ENCODE results near the gene BMPR2.
"Not testable (repeated sequence)": the region's sequence is repeated elsewhere in the genome, so short reads cannot be mapped to it uniquely, and the experiment has no call there.

The BMPR2 gene

GRCh38 chr2:202449344-202449743 is 73.2 kb downstream of the BMPR2 start:
- DNase-seq (ENCODE audit: low spot score), result no peak

GRCh38 chr2:202450785-202451184 is 74.7 kb downstream of the BMPR2 start:
- no peak for DNase-seq (ENCODE audit: low spot score)

GRCh38 chr2:202452744-202453143 is 76.6 kb downstream of the BMPR2 start:
- no peak for DNase-seq (ENCODE audit: low spot score)

DNA sequence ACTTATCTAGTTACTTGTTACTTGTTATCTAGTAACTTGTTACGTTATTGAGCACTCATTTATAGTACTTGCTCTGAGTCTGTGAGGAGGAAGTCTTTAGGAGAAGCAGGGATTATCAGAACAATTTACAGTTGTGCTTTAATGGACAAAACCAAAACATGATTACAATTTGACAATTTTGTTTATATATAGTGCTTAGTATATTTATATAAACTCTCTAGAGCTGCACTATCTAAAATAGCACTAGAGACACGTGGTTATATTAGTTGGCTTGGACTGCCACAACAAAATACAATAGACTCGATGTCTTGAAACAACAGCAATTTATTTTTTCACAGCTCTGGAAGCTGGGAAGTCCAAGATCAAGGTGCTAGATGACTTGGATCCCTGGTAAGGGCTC is 78.4 kb downstream of the BMPR2 start:
- DNase-seq (ENCODE audit: low spot score), result no peak

GRCh38 chr2:202455114-202455513 is 79.0 kb downstream of the BMPR2 start:
- DNase-seq (ENCODE audit: low spot score), result no peak

GRCh38 chr2:202460119-202460518 is 84.0 kb downstream of the BMPR2 start:
- DNase-seq (ENCODE audit: low spot score), result no peak

DNA sequence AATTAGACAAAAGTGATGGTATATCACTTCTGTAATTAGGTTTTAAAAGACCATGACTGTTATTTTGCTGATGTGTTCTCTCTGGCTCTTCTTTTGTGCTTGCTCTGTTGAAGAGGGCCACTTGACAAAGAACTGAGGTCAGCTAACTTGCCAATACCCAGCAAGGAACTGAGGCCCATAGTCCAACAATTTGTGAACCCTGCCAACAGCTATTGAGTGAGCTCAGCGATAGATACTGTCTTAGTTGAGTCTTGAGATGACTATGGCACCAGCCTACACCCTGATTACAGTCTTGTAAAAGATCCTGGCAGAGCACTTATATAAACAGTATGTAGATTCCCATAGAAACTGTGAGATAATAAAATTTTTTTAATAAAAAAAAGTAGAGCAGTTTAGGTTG is 103.0 kb downstream of the BMPR2 start:
- no peak for DNase-seq (ENCODE audit: low spot score)

GRCh38 chr2:202479610-202480009 is 103.5 kb downstream of the BMPR2 start:
- DNase-seq (ENCODE audit: low spot score), result no peak

DNA sequence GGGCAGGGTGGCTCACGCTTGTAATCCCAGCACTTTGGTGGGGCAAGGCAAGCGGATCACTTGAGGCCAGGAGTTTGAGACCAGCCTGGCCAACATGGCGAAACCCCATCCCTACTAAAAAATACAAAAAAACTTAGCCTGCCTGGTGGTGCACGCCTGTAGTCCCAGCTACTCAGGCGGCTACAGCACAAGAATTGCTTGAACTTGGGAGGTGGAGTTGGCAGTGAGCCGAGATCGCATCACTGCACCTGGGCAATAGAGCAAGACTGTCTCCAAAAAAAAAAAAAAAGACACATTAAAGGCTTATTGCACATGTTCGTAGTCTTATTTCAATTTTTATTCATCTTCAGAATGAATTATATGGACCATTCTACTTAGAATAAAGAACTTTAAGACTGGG is 110.2 kb downstream of the BMPR2 start:
- DNase-seq (ENCODE audit: low spot score), result no peak

DNA sequence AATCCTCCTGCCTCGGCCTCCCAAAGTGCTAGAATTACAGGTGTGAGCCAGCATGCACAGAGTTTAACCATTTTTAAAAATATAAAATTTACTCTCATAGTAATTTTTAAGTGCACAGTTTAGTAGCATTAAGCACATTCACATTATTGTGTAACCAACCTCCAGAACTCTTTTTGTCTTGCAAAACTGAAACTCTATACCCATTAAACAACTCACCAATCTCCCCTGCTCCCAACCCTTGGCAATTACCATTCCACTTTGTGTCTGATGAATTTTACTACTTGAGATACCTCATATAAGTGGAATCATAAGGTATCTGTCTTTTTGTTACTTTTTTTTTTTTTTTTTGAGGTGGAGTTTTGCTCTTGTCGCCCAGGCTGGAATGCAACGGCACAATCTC is 112.5 kb downstream of the BMPR2 start:
- no peak for DNase-seq (ENCODE audit: low spot score)

DNA sequence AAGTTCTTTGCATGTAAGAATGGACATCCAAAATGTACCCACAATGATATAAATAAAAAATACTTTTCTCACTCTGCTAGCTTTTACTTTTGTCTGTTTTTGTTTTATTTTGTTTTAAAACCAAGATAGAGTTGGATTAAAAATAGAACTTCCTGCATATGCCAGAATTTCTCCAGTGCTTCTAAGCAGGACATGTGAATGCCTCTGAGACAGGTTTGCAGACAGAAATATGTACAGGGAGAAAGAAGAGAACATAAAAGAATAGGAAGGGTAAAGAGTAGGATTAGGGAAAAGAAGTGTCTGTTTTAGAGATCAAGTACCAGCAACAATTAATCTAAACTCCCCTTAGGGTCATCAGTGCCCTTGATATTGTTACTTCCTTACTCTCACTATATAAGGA is 114.4 kb downstream of the BMPR2 start:
- no peak for DNase-seq (ENCODE audit: low spot score)

GRCh38 chr2:202491514-202491913 is 115.4 kb downstream of the BMPR2 start:
- no peak for DNase-seq (ENCODE audit: low spot score)

DNA sequence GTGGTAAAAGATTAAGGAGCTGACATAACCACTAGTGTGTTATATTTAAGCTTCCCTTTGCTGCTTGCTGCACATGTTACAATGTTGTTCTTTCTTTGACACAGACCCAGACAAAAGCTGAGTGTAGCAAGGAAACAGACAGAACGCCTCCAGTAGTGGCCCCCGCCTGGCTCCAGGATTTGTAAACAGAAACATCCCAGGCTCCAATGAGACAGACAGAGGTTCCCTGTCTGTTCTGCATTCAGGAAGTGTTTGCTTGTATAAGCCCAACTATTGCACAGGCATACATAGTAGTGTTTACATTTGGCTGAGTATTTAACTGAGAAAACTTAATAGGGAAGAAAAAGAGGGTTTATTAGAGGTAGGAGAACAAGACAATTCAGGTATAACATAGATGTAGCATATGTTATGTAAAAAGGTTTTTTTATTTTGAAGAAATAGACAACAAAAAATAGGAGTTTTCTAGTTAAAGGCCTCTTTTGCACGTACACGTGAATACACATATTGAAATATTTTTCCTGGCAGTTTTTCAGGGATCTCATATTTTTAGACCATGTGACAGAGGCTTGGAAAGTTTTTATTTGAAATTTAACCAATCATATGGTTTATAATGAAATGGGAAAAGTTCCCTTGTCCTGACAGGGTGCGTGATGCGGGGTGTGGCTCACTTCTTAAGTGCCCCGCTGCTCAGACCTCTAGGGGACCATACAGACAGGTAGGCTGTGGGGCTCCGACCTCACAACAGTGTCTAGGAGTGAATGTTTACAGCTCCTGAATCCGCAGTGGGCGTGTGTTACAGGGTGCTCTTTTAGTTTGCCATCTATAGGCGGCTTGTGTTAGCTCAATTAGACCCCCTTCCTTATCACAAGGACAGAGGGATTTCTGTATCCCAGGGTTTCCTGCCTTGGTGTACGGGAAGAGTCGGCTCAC is 118.4 kb downstream of the BMPR2 start:
- no peak for DNase-seq (ENCODE audit: low spot score)

- no peak for DNase-seq (ENCODE audit: low spot score)
Measured at GRCh38 chr2:202495230-202495604, 119.1 kb downstream of the BMPR2 start.

- not testable (repeated sequence) for DNase-seq (ENCODE audit: low spot score)
Measured at GRCh38 chr2:202496835-202497472, 120.8 kb downstream of the BMPR2 start.

DNA sequence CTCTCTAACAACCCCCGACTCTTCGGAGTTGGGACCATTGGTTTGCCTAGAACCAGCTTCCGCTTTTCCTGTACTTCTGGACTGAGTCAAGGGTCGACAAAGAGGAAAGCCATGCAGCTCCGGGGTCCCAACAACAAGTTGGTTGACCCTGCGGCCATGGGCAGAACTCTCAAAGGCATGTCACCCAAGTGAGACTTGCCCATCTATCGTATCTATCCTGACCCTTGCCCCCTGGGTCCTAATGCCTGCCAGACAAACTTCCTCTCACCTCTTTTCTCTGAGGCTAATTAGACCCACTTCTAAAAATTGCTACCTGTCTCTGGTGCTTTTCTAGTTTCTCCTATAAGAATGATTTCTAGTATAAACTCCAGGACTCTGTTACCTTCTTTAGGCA is 121.3 kb downstream of the BMPR2 start:
- DNase-seq (ENCODE audit: low spot score), result not testable (repeated sequence)

- DNase-seq (ENCODE audit: low spot score), result not testable (repeated sequence)
Measured at GRCh38 chr2:202499841-202500240, 123.7 kb downstream of the BMPR2 start.

DNA sequence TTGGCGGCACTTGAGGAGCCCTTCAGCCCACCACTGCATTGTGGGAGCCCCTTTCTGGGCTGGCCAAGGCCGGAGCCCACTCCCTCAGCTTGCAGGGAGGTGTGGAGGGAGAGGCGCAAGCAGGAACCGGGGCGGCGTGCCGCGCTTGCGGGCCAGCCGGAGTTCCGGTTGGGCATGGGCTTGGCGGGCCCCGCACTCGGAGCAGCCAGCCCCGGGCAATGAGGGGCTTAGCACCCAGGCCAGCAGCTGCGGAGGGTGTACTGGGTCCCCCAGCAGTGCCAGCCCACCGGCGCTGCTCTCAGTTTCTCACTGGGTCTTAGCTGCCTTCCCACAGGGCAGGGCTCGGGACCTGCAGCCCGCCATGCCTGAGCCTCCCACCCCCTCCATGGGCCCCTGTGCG is 127.1 kb downstream of the BMPR2 start:
- not testable (repeated sequence) for DNase-seq (ENCODE audit: low spot score)

GRCh38 chr2:202508686-202509085 is 132.6 kb downstream of the BMPR2 start:
- no peak for DNase-seq (ENCODE audit: low spot score)

GRCh38 chr2:202510911-202511310 is 134.8 kb downstream of the BMPR2 start:
- no peak for DNase-seq (ENCODE audit: low spot score)

DNA sequence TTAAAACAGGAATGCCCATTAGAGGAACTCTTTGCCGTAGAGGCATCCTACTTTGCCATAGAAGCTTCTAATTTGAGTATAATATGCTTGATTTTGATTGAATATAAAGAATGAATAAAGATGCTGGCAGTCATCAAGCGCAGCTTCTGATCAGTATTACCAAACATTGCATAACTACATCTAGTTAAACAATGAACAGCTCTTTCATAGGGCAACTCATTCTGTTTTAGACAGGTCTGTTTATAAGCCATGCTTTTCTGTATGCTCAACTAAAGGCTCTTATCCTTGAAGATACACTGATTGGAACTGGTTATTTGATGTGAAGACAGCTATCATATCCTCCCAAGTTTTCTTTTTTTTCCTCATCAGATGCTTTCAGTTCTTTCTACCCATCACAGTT is 136.0 kb downstream of the BMPR2 start:
- no peak for DNase-seq (ENCODE audit: low spot score)

- no peak for DNase-seq (ENCODE audit: low spot score)
Measured at GRCh38 chr2:202514732-202515131, 138.6 kb downstream of the BMPR2 start.

- DNase-seq (ENCODE audit: low spot score), result no peak
Measured at GRCh38 chr2:202519453-202519852, 143.3 kb downstream of the BMPR2 start.
